HepG2 (cell line): ENCODE results near the gene COL9A1.

ENCODE experiments used
- AFF4 ChIP-seq: sonication (generic); formaldehyde crosslinking; IDR thresholded peaks from 2 replicates; pipeline ENCODE4 v1.4.0; 2020; ENCODE audit warnings: missing genetic modification reagents
- ATF3 ChIP-seq: sonication (generic); formaldehyde crosslinking; IDR thresholded peaks from 2 replicates; pipeline ENCODE4 v1.4.0; 2020; ENCODE audit warnings: missing genetic modification reagents
- CTCF ChIP-seq: sonication (generic); formaldehyde crosslinking; IDR thresholded peaks from 2 replicates; pipeline ENCODE4 v1.5.0; 2020; ENCODE audit warnings: mild to moderate bottlenecking, missing genetic modification reagents, moderate library complexity
- ETV6 ChIP-seq: sonication (generic); formaldehyde crosslinking; conservative IDR thresholded peaks from 2 replicates; pipeline ENCODE4 v1.4.0; 2020; ENCODE audit warnings: missing genetic modification reagents
- RELA ChIP-seq: sonication (generic); formaldehyde crosslinking; IDR thresholded peaks from 2 replicates; pipeline ENCODE4 v1.4.0; 2020; ENCODE audit warnings: missing genetic modification reagents
- ZBTB25 ChIP-seq: IDR thresholded peaks from 2 replicates; pipeline ENCODE4 v1.6.1; 2018; ENCODE audit warnings: missing genetic modification reagents
- ZMYM4 ChIP-seq: sonication (generic); formaldehyde crosslinking; IDR thresholded peaks from 2 replicates; pipeline ENCODE4 v1.8.1; 2023; ENCODE audit warnings: mild to moderate bottlenecking, missing genetic modification reagents
- TF ChIP-seq, protein P1 (sequence below): sonication (generic); formaldehyde crosslinking; IDR thresholded peaks from 2 replicates; pipeline ENCODE4 v1.4.0; 2020; ENCODE audit warnings: missing genetic modification reagents, mild to moderate bottlenecking, borderline replicate concordance

DNA sequence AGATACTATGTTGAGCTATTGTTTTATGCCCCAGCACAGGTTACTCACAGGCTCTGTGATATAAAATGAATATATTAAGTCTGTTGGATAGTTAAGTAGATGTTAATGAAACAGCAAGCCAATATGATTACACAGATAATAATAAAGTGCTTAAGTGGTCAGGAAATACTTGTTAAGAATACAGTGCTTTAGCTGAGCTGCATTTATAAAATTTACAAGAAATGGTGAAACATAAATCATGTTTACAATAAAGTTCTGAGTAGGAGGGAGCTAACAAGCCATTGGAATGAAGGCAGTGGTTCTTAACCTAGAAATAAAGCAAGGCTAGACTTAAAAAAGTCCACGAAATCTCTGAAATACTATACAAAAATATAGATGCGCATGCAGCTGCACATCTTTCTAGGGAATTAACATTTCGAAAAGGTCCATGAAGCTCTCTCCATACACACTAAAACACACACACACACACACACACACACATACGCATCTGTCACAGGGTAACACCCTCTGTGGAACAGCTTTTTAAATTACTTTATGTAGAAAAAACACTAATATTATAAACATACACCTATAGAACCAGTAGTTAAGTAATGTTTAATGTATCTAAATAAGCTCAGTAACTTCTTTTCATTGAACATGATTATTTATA is 87.3 kb downstream of the COL9A1 start:
- TF ChIP-seq CTCF (CRISPR knock-in tag) (no peak), ZMYM4 (CRISPR knock-in tag) (no peak), ZBTB25 (CRISPR knock-in tag) (no peak), ATF3 (CRISPR knock-in tag) (no peak), AFF4 (CRISPR knock-in tag) (no peak), ETV6 (CRISPR knock-in tag) (no peak), RELA (no peak)
- TF ChIP-seq, protein P1, sequence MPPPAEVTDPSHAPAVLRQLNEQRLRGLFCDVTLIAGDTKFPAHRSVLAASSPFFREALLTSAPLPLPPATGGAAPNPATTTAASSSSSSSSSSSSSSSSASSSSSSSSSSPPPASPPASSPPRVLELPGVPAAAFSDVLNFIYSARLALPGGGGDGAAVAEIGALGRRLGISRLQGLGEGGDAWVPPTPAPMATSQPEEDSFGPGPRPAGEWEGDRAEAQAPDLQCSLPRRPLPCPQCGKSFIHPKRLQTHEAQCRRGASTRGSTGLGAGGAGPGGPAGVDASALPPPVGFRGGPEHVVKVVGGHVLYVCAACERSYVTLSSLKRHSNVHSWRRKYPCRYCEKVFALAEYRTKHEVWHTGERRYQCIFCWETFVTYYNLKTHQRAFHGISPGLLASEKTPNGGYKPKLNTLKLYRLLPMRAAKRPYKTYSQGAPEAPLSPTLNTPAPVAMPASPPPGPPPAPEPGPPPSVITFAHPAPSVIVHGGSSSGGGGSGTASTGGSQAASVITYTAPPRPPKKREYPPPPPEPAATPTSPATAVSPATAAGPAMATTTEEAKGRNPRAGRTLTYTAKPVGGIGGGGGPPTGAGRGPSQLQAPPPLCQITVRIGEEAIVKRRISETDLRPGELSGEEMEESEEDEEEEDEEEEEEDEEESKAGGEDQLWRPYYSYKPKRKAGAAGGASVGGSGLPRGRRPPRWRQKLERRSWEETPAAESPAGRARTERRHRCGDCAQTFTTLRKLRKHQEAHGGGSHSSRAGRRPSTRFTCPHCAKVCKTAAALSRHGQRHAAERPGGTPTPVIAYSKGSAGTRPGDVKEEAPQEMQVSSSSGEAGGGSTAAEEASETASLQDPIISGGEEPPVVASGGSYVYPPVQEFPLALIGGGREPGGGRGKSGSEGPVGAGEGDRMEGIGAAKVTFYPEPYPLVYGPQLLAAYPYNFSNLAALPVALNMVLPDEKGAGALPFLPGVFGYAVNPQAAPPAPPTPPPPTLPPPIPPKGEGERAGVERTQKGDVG (CRISPR knock-in tag), result no peak
